ENCODE measurements around the gene SCN3A.

DNA sequence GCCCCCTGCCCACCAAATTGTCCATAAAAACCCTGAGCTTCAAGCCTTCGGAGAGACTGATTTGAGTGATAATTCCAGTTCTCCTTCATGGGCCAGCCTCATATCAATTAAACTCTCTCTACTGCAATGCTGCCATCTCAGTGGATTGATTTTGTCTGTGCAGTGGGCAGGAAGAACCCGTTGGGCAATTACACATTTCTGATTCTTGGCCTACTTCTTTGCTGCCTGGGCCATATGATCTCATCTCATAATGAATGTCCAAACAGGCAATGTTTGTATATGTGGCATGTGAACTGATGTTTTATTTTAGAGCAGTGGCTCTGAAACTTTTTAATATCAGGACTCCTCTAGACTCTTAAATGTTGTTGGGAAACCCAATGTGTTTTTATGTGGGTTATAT, 147.3 kb downstream of the SCN3A start:
- no peak for TF ChIP-seq FOXM1 (IDR thresholded peaks at IDR 0.05; ENCODE audit: borderline replicate concordance, low read depth)
- TF ChIP-seq TAF1 (IDR thresholded peaks at IDR 0.05; ENCODE audit: low read depth) = no peak
- no peak for TF ChIP-seq RAD21 (IDR thresholded peaks at IDR 0.05; ENCODE audit: low read depth)
- no peak for TF ChIP-seq ZBTB7A (IDR thresholded peaks at IDR 0.05; ENCODE audit: low read depth)
- no peak for TF ChIP-seq NFIC (IDR thresholded peaks at IDR 0.05)
- TF ChIP-seq, protein P1, sequence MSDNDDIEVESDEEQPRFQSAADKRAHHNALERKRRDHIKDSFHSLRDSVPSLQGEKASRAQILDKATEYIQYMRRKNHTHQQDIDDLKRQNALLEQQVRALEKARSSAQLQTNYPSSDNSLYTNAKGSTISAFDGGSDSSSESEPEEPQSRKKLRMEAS (IDR thresholded peaks at IDR 0.05) = no peak
- TF ChIP-seq, protein P2, sequence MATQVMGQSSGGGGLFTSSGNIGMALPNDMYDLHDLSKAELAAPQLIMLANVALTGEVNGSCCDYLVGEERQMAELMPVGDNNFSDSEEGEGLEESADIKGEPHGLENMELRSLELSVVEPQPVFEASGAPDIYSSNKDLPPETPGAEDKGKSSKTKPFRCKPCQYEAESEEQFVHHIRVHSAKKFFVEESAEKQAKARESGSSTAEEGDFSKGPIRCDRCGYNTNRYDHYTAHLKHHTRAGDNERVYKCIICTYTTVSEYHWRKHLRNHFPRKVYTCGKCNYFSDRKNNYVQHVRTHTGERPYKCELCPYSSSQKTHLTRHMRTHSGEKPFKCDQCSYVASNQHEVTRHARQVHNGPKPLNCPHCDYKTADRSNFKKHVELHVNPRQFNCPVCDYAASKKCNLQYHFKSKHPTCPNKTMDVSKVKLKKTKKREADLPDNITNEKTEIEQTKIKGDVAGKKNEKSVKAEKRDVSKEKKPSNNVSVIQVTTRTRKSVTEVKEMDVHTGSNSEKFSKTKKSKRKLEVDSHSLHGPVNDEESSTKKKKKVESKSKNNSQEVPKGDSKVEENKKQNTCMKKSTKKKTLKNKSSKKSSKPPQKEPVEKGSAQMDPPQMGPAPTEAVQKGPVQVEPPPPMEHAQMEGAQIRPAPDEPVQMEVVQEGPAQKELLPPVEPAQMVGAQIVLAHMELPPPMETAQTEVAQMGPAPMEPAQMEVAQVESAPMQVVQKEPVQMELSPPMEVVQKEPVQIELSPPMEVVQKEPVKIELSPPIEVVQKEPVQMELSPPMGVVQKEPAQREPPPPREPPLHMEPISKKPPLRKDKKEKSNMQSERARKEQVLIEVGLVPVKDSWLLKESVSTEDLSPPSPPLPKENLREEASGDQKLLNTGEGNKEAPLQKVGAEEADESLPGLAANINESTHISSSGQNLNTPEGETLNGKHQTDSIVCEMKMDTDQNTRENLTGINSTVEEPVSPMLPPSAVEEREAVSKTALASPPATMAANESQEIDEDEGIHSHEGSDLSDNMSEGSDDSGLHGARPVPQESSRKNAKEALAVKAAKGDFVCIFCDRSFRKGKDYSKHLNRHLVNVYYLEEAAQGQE (IDR thresholded peaks at IDR 0.05; ENCODE audit: low read depth) = no peak

Measured in Ishikawa (cell line).